ENCODE data around the gene ZNF121.

ZNF121 gene

GRCh38 chr19:9538183-9539058 lies 45.9 kb downstream of the ZNF121 start, which contains the start of gene ZNF426:
ZNF426 (minus strand) TSS chr19:9538645; CDS start chr19:9536232, 2,413 bp downstream.
- peak; percentile 88 for DNase-seq

GRCh38 chr19:9535934-9536333 lies 48.4 kb downstream of the ZNF121 start:
- DNase-seq: no peak

- no peak for DNase-seq
These were observed 52.4 kb downstream of the ZNF121 start for GRCh38 chr19:9531933-9532332.

GRCh38 chr19:9528757-9529336 lies 55.5 kb downstream of the ZNF121 start:
- no peak for DNase-seq

- DNase-seq: no peak
These were observed 60.3 kb downstream of the ZNF121 start for GRCh38 chr19:9523885-9524474.
